ENCODE results near the gene ST7.

DNA sequence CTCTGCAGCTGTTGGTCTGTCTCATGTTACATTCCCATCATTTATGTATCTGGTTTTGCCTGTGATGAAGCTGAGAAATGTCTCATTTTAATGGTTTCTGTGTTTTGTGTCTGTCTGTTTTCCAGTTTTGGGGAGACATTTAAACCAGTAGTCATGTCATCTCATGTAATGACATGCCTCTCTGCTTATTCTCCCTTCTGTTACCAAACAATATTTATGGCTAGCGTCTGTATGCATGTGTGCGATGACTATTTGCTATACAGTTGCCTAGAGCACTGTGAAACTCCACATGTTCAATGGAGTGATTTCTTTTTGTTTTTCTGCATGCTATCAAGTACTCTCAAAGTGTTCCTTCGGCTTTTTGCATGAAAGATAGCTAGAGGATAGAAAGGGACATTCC is 132.0 kb downstream of the ST7 start:
- TF ChIP-seq EZH2phosphoT487 (IDR thresholded peaks at IDR 0.05; ENCODE audit: borderline replicate concordance, low read depth, low read length) = no peak
- TF ChIP-seq, protein P1, sequence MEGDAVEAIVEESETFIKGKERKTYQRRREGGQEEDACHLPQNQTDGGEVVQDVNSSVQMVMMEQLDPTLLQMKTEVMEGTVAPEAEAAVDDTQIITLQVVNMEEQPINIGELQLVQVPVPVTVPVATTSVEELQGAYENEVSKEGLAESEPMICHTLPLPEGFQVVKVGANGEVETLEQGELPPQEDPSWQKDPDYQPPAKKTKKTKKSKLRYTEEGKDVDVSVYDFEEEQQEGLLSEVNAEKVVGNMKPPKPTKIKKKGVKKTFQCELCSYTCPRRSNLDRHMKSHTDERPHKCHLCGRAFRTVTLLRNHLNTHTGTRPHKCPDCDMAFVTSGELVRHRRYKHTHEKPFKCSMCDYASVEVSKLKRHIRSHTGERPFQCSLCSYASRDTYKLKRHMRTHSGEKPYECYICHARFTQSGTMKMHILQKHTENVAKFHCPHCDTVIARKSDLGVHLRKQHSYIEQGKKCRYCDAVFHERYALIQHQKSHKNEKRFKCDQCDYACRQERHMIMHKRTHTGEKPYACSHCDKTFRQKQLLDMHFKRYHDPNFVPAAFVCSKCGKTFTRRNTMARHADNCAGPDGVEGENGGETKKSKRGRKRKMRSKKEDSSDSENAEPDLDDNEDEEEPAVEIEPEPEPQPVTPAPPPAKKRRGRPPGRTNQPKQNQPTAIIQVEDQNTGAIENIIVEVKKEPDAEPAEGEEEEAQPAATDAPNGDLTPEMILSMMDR (conservative IDR thresholded peaks at IDR 0.05; ENCODE audit: low read length) = no peak

All from OCI-LY7 (cell line).